Ammon's horn (tissue), 1 donor: ENCODE measurements around the gene CFAP161.
"Not testable (repeated sequence)": the region's sequence is repeated elsewhere in the genome, so short reads cannot be mapped to it uniquely, and the experiment has no call there.

Source experiments
- DNase-seq: peaks from one replicate; pipeline ENCODE4 v3.0.0-alpha.2; 2016; ENCODE audit warnings: low spot score

The CFAP161 gene

DNA sequence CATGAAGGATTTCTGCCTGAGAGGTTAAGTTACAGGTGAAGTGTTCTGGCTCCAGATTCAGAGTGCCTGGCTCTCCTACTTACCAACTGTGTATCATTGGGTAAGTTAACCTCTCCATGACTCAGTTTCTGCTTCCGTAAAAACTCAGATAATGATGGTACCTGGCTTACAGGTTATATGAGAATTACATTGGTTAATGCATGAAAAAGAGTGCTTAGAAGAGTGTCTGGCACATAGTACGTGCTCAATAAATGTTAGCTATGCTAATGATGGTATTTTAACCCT is 23.8 kb downstream of the CFAP161 start:
- no peak for DNase-seq

GRCh38 chr15:81158561-81158960 is 24.5 kb downstream of the CFAP161 start:
- not testable (repeated sequence) for DNase-seq

DNA sequence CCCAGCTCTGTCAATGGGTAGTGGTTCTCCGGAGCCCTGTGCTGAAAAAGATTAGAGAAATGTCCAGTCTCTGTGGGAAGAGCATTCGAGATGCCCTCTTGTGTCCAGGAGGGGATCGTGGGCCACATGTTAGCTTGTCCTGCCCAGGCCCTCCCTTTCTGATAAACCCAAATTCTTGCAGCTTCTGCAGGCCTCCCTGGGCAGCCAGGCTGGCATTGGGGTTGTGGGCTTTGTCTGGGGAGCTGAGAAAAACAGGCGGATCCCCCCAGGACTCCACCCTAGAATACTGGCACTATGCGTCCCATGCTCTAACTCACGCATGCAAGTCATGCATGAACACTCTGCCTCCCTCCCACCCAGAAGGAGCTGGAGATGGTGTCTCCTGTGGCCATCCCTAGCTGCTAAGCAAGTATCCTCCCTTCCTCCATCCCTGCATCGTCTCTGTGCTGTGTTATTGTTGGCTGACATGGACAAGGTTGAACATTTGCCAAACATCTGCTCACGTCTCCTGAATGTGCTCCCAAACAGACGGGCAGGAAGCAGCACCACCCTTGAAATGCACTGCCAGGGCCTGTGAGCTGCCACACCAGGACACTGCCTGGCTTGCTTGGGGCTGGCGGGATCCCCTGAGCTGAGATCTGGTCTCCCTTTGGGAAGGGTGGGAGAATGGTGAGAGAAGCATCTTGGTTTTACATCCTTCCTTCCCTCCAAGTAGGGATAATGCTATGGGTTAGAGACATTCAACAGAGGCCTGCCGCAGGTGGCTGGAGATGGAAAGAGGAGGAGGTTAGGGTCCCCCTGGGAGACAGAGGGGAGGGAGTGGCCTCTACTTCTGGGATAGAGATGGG is 26.5 kb downstream of the CFAP161 start:
- peak; percentile 29 for DNase-seq

DNA sequence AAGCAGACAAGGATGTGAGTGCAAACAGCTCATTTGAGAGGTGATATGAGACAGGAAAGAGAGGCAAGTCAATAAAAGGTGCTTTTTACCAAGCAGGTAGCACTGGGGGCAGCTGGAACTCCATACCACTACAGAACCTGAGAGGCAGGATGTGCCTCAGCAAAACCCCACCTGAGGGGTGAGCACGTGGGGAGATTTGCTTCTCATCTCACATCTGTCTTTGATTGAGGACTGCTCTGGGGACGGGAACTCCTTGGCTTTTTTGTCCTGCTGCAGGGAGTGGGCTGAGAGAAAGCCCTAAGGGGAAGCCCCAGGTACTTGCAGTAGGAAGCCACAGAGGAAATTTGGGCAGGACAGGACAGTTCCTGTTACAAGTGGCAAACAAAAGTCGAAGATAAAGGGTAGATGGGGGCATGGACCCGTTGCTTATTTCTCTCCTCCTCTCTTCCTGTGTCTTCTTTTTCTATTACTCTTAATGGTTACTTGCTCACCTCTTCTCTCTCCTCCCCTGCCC is 27.1 kb downstream of the CFAP161 start:
- DNase-seq: no peak

DNA sequence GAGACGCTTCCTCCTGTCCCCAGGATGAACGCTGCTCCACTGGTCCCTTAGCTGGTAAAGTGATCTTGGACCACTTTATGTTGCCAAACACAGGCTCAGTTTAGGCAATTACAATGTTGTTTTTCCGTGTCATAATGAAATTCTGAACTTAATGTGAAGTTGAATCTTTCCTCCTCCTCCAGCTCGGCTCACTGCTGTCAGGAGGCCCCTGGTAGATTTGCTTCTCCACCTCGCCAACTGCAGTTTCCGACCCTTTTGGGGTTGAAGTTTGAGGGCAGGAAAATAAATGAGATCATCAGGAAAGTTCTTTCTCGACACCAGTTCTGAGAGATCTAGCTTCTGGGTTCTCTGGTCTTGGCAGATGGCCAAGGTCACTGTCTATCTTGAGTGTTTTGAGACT is 27.8 kb downstream of the CFAP161 start:
- DNase-seq: no peak

DNA sequence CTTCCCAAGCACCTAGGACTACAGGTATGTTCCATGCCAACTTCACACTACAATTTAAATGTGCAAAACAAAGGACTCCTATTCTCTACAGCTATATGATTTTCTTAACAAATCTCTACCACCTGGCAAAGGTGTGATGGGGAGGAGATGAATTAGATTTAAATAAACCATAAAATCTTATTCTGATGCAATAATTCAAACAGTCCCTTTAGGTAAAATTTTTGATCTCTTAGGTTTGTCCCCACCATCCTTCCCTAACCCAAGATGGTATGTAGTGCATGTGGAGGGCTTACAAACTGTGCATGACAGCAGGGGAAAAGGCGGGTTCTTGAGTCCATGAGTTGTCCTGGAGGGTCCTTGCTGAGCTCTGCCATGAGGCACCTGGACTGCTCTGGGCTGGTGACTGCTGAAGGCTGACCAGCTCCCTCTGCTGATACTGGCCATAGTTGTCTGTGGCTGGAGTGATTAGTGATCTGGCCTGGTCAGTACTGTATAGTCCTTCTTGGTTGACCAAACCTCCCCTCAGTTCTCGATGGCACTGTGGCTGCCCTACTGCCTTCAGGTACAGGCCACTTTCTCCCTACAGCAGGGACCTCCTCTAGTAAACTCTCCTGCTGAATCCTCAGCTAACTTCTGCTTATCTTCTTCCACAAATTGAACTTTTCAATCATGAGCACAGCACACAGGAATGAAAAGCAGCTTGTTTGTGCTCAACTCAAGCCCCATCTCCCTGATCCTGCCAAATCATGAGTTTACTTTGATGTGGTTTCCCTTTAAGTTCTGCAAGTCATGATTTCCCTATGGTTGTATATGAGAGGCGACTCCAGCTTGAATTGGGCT is 30.1 kb downstream of the CFAP161 start:
- DNase-seq: no peak

DNA sequence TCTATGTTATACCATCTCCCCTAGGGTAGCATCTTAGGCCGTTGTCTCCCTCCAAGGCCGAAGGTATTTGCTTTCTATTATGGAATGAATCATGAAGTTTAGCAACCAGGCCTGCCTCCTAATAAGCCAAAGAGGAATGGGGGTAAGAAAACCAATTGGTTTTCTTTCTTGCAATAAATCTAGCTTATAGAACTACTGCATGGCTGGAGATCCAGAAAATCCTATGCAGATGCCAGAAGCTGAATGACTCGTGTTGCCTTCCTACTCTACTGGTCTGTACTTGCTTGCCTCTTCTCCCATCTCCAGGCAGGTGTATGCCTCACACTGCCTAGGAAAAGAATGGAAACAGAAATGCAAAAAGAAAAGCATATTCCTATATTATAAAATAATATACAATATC is 31.5 kb downstream of the CFAP161 start:
- DNase-seq: no peak

- DNase-seq: peak; percentile 26
These were observed 32.7 kb downstream of the CFAP161 start for GRCh38 chr15:81166636-81167305.

DNA sequence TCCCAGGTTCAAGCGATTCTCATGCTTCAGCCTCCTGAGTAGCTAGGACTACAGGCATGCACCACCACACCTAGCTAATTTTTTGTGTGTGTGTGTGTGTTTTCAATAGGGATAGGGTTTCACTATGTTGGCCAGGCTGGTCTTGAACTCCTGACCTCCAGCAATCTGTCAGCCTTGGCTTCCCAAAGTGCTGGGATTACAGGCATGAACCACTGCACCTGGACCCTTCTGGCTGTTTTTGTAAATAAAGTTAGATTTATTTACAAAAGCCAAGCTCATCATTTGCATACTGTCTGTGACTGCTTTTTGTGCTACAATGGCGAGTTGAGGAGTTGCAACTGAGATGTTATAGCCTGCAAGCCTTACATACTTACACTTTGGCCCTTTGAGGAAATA is 34.1 kb downstream of the CFAP161 start:
- DNase-seq: no peak

DNA sequence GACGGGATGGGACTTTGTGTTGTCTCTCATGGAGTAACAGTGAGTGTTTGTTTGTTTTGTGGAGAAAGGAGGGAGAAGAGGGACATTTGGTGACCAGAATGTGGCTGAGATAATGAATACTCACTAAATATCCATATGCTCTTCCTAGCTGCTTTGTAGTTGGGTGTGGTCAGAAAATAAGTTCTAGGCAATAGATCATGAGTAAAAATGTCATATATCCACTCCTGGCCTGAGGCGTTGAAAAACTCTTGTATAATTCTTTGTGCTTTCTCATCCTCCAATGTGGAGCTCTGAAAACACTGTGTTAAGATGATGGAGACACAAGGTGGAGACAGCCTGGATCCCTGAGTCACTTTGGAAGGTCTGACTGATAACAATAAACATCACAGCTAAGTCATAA is 34.6 kb downstream of the CFAP161 start:
- DNase-seq: no peak

- no peak for DNase-seq
These were observed 36.4 kb downstream of the CFAP161 start for GRCh38 chr15:81170511-81170910.

DNA sequence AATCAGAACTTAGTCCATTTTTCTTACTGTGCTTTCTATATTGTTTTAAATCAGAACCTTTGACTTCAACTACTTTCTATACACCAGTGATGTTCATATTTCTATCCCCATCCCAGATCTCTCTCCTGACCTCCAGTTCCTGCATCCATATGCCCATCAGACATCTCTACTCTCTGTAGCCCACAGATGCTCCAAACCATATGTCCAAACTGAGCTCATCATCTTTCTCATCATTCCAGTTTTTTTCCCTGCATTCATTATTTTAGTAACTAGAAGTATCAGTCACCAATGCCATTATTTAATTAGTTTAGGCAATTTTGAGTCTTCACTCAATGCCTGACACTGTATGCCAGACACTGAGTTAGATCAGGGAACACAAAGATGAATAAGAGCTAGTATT is 37.2 kb downstream of the CFAP161 start:
- DNase-seq: no peak

DNA sequence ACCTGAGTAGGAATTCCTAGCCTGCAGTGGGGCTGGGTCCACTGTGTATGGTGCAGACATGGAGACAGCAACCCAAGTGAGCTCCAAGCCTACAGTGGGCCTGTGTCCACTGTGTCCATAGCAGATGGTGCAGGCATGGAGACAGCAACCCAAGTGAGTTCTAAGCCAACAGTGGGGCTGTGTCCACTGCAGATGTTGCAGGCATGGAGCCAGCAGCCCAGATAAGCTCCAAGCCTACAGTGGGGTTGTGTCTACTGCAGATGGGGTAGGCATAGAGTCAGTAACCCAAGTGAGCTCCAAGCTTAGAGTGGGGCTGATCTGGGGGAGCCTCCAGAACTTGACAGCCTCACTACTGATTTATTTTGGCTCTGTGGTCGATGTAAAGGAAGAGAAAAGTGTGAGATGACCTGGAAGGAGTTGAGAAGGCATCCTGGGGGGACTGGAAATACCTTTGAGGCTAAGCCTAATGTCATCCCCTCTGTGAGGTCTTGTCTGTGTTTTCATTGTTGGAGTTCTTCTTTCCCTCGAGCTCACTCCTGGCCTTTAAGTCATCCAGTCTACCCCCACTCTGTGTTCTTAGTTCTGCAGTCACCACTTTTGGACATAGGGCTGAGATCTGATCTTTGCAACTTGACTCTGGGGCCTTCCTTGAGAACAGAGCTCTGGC is 40.2 kb downstream of the CFAP161 start:
- no peak for DNase-seq

DNA sequence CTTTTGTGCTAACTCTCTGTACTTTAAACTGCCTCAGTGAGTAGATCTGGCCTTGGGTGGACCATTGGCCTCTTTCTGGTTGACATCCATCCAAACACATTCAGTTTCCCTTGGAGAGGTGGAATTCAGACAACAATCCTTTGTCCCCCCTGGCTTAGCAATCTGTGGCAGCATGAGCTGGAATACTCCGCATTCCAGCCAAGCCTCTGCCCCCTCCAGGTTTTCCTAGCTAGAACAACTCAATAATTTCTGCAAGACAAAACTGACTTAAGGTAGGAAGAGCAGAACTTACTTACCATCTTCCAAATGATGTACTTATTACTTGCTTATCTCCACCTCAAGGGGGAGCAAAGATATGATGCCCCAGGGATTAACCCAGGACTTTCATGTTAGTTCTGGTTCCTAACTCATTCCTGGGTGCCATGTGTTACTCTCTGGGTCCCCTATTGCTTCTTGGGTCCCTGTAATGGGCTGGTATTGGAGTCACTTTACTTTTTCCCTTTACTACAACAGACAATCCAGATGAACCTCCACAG is 40.8 kb downstream of the CFAP161 start:
- DNase-seq: no peak

- DNase-seq: no peak
These were observed 41.4 kb downstream of the CFAP161 start for GRCh38 chr15:81175496-81175895.

- no peak for DNase-seq
These were observed 42.3 kb downstream of the CFAP161 start for GRCh38 chr15:81176291-81176893.

DNA sequence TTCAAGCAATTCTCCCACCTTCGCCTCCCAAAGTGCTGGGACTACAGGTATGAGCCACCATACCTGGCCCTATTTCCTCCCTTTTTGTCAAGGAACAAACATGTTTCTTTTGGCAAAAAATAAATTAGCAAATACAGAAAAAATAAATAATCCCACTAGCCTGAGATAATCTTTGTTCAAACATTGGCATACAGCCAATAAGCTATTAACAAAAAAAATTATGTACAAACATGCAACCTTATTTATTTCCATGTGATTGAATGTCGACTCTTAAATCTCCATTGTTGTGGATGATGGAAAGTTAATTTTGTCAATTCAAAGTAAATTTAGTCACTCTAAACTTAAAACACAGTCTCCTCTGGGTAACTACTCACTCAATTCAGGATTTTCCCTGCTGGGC is 44.3 kb downstream of the CFAP161 start:
- DNase-seq: no peak

DNA sequence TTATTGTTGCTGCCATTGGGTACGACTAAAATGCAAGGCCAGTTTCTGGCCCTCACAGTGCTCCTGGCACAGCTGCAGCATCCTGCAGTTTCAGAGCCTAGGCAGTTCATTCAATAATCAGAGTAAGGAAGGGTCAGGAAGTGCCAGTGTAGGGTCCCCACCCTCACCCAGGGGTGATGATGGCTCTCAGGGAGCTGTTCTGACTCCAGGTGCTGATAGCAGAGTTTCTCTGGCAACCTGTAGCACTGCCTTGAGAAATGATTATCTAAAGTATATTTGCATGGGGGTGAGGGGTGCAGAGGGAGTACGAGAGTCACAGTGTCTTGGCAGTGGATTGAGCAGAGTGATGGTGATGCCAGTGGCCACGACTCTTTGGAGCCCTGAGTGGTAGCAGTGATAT is 47.1 kb downstream of the CFAP161 start:
- no peak for DNase-seq

GRCh38 chr15:81182031-81182755 is 48.1 kb downstream of the CFAP161 start:
- peak; percentile 33 for DNase-seq

DNA sequence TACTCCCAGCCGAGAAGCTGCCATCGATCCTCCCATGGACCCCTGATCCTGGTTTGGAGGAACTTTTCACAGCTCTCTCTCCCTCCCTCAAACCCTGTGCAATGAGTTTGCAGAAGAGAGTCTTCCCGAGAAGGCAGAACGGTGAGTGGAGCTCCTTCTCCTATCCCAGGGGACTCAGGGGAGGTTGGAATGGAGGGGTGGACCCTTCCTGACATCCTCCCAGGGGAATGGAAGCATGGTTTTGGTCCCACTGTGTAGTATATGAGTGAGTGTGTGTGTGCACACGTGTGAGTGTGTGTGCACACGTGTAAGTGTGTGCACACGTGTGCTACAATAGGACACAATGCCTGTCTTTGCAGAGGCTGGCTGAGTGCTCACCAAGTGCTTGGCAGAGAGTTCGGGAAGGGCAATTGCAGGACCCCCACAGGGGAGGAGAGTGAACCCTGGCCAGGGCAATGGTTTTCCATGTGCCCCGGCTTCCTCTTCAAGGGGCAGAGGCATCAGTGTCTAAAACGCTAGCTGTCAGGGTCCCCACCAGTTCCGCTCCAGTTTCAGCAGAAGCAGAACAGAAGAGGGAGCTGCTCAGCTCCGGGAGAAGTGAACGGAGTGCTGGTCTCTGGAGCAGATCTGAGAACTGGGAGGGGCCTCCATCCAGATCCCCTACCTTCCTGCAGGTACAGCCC is 48.8 kb downstream of the CFAP161 start:
- DNase-seq: no peak
